ENCODE data around the gene MT1E. TPM values are rescaled to one million over a fixed set of nuclear protein-coding genes. Genes with fewer than 3 reads are reported as not detected.

Gene MT1E
- total and polyA plus RNA-seq, 2 of the 13 experiments (the other 11 are each of a cell fraction or from before 2014, with no cell fraction given), result 110 to 1,072 TPM

GRCh38 chr16:56625140-56625942, at the start of gene MT1E (continued):
- TF ChIP-seq TOPORS (CRISPR knock-in tag; IDR thresholded peaks at IDR 0.05), result peak; percentile 74; the same call in 1 of the 2 replicates
- TF ChIP-seq YY1 (IDR thresholded peaks at IDR 0.05; ENCODE audit: insufficient read depth, insufficient replicate concordance, low read depth, low read length), result peak; percentile 44
- 0 out of 2 replicates have a peak, but pooled peaks have one; percentile 48 for TF ChIP-seq GLI4 (CRISPR knock-in tag; IDR thresholded peaks at IDR 0.05; ENCODE audit: borderline replicate concordance)
- peak; percentile 91; the same call in 1 of the 2 replicates for TF ChIP-seq NRL (CRISPR knock-in tag; IDR thresholded peaks at IDR 0.05; ENCODE audit: borderline replicate concordance)
- TF ChIP-seq ZNF615 (CRISPR knock-in tag; IDR thresholded peaks at IDR 0.05; ENCODE audit: borderline replicate concordance), result peak; percentile 83; the same call in 1 of the 2 replicates
- TF ChIP-seq HOXA3 (CRISPR knock-in tag; IDR thresholded peaks at IDR 0.05), result peak; percentile 52; the same call in 1 of the 2 replicates
- TF ChIP-seq MEF2D (CRISPR knock-in tag; IDR thresholded peaks at IDR 0.05), result peak; percentile 15; the same call in 1 of the 2 replicates
- peak; percentile 56; the same call in 1 of the 2 replicates for TF ChIP-seq ZMYM2 (CRISPR knock-in tag; IDR thresholded peaks at IDR 0.05)
- TF ChIP-seq MXD4 (CRISPR knock-in tag; IDR thresholded peaks at IDR 0.05), result peak; percentile 81
- TF ChIP-seq TMF1 (CRISPR knock-in tag; IDR thresholded peaks at IDR 0.05; ENCODE audit: low read depth), result peak; percentile 36; the same call in 1 of the 2 replicates
- no peak; the same call in 1 of the 2 replicates for TF ChIP-seq ZNF839 (CRISPR knock-in tag; IDR thresholded peaks at IDR 0.05; ENCODE audit: borderline replicate concordance)
- TF ChIP-seq ZKSCAN8 (CRISPR knock-in tag; IDR thresholded peaks at IDR 0.05; ENCODE audit: borderline replicate concordance), result peak; percentile 35; the same call in 1 of the 2 replicates
- peak; percentile 55; the same call in 1 of the 2 replicates for TF ChIP-seq MYC (CRISPR knock-in tag; IDR thresholded peaks at IDR 0.05; ENCODE audit: borderline replicate concordance)
- TF ChIP-seq ZBTB3 (CRISPR knock-in tag; IDR thresholded peaks at IDR 0.05; ENCODE audit: borderline replicate concordance, low read depth), result 0 out of 2 replicates have a peak, but pooled peaks have one; percentile 31
- TF ChIP-seq ZNF232 (CRISPR knock-in tag; IDR thresholded peaks at IDR 0.05; ENCODE audit: borderline replicate concordance), result no peak
- 0 out of 2 replicates have a peak, but pooled peaks have one; percentile 71 for TF ChIP-seq MTF2 (CRISPR knock-in tag; IDR thresholded peaks at IDR 0.05; ENCODE audit: borderline replicate concordance)
- 0 out of 2 replicates have a peak, but pooled peaks have one; percentile 28 for TF ChIP-seq ZNF784 (CRISPR knock-in tag; IDR thresholded peaks at IDR 0.05; ENCODE audit: borderline replicate concordance)
- peak; percentile 22; the same call in 1 of the 2 replicates for TF ChIP-seq HES4 (CRISPR knock-in tag; IDR thresholded peaks at IDR 0.05; ENCODE audit: borderline replicate concordance)
- TF ChIP-seq RAD21 (CRISPR knock-in tag; IDR thresholded peaks at IDR 0.05), result peak; percentile 52; the same call in 1 of the 2 replicates
- peak; percentile 36 for TF ChIP-seq BCL3 (CRISPR knock-in tag; IDR thresholded peaks at IDR 0.05)

Measured in HepG2 (cell line).